Measurements from ENCODE around the gene ASPHD1. TPM values are rescaled to one million over a fixed set of nuclear protein-coding genes. Genes with fewer than 3 reads are reported as not detected.

The ASPHD1 gene
- total and polyA plus RNA-seq, 2 experiments from 2014 or later, result 18.6 to 35.5 TPM

DNA sequence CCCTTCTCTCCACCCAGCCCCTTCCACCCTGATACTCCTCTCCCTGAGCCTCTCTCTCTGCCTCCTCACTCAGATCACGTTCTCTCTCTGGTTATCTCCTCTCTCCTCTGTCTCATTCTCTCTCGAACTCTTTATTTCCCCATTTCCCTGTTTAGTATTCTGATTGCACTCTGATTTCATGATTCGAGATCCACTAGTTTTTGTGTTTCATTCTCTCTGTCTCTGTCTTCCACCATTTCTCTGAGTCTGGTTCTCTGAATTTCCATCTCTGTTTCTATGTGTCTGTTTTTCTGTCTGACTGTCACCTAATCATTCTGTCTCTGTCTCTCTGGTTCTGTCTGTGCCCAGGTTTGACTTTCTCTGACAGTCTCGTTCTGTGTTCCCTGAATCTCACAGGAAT, 3.0 kb upstream of the ASPHD1 start:
- Histone ChIP-seq H3K9me2 (replicated peaks; ENCODE audit: insufficient read depth) (no peaks in the 10 kb centered on the region), H3K4me2 (no peak overlapping the region), H4K20me1 (ENCODE audit: insufficient read depth, poor library complexity, severe bottlenecking) (no peaks in the 10 kb centered on the region), H2AFZ (no peak overlapping the region), H3K4me3 (no peak overlapping the region), H3K36me3 (replicated peaks; ENCODE audit: insufficient read depth, low read depth) (no peaks in the 10 kb centered on the region), H3K27me3 (no peaks in the 10 kb centered on the region), H3K9me3 (ENCODE audit: low read depth) (no peaks in the 10 kb centered on the region), H3K4me1 (ENCODE audit: insufficient read depth) (peaks cover 11% of the 10 kb centered on the region), H3K79me2 (peaks cover 2% of the 10 kb centered on the region), H3K27ac (no peak overlapping the region)
- WGBS (ENCODE audit: low lambda C conversion rate, missing lambda C conversion rate), result 84% methylated on average over 4 of the region's 4 CpGs
- no peak for DNase-seq (ENCODE audit: low spot score)
- TF ChIP-seq, protein P1, sequence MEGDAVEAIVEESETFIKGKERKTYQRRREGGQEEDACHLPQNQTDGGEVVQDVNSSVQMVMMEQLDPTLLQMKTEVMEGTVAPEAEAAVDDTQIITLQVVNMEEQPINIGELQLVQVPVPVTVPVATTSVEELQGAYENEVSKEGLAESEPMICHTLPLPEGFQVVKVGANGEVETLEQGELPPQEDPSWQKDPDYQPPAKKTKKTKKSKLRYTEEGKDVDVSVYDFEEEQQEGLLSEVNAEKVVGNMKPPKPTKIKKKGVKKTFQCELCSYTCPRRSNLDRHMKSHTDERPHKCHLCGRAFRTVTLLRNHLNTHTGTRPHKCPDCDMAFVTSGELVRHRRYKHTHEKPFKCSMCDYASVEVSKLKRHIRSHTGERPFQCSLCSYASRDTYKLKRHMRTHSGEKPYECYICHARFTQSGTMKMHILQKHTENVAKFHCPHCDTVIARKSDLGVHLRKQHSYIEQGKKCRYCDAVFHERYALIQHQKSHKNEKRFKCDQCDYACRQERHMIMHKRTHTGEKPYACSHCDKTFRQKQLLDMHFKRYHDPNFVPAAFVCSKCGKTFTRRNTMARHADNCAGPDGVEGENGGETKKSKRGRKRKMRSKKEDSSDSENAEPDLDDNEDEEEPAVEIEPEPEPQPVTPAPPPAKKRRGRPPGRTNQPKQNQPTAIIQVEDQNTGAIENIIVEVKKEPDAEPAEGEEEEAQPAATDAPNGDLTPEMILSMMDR (IDR thresholded peaks at IDR 0.05; ENCODE audit: poor library complexity), result no peak
- TF ChIP-seq EZH2 (IDR thresholded peaks at IDR 0.05; ENCODE audit: borderline replicate concordance), result no peak
- no peak for TF ChIP-seq EZH2phosphoT487 (IDR thresholded peaks at IDR 0.05; ENCODE audit: low read depth, severe bottlenecking, unreplicated experiment)

DNA sequence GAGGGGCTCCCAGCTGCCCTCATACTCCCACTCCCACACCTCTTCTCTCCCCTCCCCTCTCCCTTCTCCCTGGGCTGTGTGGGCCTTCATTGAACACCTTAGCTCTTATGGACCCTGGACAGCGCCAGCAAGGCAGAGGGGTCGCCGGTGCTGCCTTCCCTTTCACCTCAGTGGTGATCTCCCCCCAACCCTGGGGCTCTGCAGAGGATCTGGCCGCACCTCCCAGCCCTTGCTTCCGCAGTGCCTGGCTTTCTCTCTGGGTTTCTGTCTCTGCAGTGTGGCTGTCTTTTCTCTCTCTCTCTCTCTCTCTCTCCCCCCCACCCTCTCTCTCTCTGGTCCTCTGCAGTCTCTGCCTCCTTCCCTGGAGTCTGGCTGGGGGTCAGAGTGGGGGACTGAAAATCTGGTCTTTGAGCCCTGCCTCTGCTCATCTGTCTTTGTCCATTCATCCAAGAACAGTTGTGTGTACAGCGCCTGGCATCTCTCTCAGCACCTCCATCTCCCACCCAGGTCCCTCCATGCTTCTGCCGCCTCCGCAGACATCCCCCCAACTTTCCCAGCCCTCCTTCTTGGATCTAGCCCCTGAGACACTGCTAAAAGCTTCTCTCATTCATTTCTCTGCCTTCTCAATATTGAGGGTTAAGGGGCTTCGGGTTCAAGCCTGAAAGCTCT, 2.0 kb upstream of the ASPHD1 start:
- peaks cover 3% of the 10 kb centered on the region for H3K4me1 ChIP-seq (ENCODE audit: insufficient read depth)
- 18% methylated on average over 7 of the region's 9 CpGs for WGBS (ENCODE audit: low lambda C conversion rate, missing lambda C conversion rate)
- no peak overlapping the region for H3K4me3 ChIP-seq
- H2AFZ ChIP-seq, result no peak overlapping the region
- no peaks in the 10 kb centered on the region for H3K27me3 ChIP-seq
- no peak for DNase-seq (ENCODE audit: low spot score)
- H3K9me3 ChIP-seq (ENCODE audit: low read depth), result no peaks in the 10 kb centered on the region
- no peaks in the 10 kb centered on the region for H3K36me3 ChIP-seq (replicated peaks; ENCODE audit: insufficient read depth, low read depth)
- peak overlapping the region; percentile 98 for H3K4me2 ChIP-seq
- no peak overlapping the region for H3K27ac ChIP-seq
- H3K79me2 ChIP-seq, result peaks cover 5% of the 10 kb centered on the region
- no peaks in the 10 kb centered on the region for H3K9me2 ChIP-seq (replicated peaks; ENCODE audit: insufficient read depth)
- no peaks in the 10 kb centered on the region for H4K20me1 ChIP-seq (ENCODE audit: insufficient read depth, poor library complexity, severe bottlenecking)
- TF ChIP-seq, protein P1 (IDR thresholded peaks at IDR 0.05; ENCODE audit: poor library complexity), result no peak
- TF ChIP-seq EZH2phosphoT487 (IDR thresholded peaks at IDR 0.05; ENCODE audit: low read depth, severe bottlenecking, unreplicated experiment) (no peak), EZH2 (IDR thresholded peaks at IDR 0.05; ENCODE audit: borderline replicate concordance) (no peak)

DNA sequence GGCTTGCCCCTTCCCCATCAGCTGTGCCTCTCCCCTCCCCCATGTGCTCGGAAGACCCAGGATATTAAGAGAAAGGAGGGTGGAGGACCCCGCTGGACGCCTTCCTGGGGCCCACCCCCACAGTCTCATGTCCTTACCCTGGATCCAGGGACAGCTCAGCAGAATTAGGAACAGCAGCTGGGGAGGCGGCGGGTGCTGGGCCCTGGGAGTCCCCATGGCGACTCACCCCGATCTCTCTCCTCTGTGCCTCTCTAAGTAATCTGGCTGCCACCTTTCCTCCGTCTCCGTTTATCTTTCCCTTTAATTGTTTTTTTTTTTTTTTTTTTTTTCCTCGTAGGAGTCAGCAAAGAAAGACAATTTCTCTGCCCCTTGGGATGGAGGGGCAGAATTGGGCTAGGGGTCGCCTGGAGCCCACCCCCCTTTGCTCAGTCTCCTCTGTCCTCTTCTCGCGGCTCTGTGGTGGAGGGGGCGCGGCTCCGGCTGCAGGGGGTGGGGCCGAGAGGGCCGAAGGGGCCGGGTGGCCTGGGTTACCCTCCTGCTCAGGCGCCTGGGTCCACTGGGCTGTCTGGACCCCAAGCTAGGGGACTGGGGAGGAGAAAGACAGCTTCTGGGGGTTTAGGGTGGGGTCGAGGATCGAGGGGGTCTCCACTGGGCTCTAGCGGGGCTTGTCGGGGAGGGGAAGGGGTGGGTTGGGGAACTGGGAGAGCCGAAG, 1.3 kb upstream of the ASPHD1 start:
- Histone ChIP-seq H3K27ac (peak overlapping the region; percentile 96), H3K4me3 (peak overlapping the region; percentile 28), H3K27me3 (no peaks in the 10 kb centered on the region), H3K4me2 (peak overlapping the region; percentile 98), H3K79me2 (peaks cover 5% of the 10 kb centered on the region), H4K20me1 (ENCODE audit: insufficient read depth, poor library complexity, severe bottlenecking) (no peaks in the 10 kb centered on the region), H3K9me3 (ENCODE audit: low read depth) (no peaks in the 10 kb centered on the region), H3K9me2 (replicated peaks; ENCODE audit: insufficient read depth) (no peaks in the 10 kb centered on the region), H3K36me3 (replicated peaks; ENCODE audit: insufficient read depth, low read depth) (no peaks in the 10 kb centered on the region), H2AFZ (peak overlapping the region; percentile 70), H3K4me1 (ENCODE audit: insufficient read depth) (peaks cover 3% of the 10 kb centered on the region)
- WGBS (ENCODE audit: low lambda C conversion rate, missing lambda C conversion rate), result 2% methylated on average over 14 of the region's 25 CpGs
- TF ChIP-seq EZH2phosphoT487 (IDR thresholded peaks at IDR 0.05; ENCODE audit: low read depth, severe bottlenecking, unreplicated experiment) (no peak), EZH2 (IDR thresholded peaks at IDR 0.05; ENCODE audit: borderline replicate concordance) (no peak)
- TF ChIP-seq, protein P1 (IDR thresholded peaks at IDR 0.05; ENCODE audit: poor library complexity), result no peak
- peak; percentile 77 for DNase-seq (ENCODE audit: low spot score)

All from hepatocyte (in vitro differentiated cells).